KBM-7 (cell line): Measurements from ENCODE around the gene EFL1.

Experiments
- DNase-seq: peaks from one replicate; pipeline ENCODE4 v3.0.0-alpha.2; 2015
- in situ Hi-C: fragments of 300-500 bp; cut with MboI; formaldehyde crosslinking; loops from 2 replicates; pipeline ENCODE4 v1.14.3; 2020; ENCODE audit warnings: low sequenced_read_pairs, low pct_unique_long_range_greater_than_20kb, mixed read lengths

Gene EFL1

GRCh38 chr15:82133251-82133650 lies 129.3 kb downstream of the EFL1 start:
- in situ Hi-C loops, result no loop called here
- no peak for DNase-seq

GRCh38 chr15:82132742-82133141 lies 129.8 kb downstream of the EFL1 start:
- in situ Hi-C loops, result no loop called here
- DNase-seq, result no peak

GRCh38 chr15:82132096-82132495 lies 130.4 kb downstream of the EFL1 start:
- no peak for DNase-seq
- in situ Hi-C loops, result no loop called here

DNA sequence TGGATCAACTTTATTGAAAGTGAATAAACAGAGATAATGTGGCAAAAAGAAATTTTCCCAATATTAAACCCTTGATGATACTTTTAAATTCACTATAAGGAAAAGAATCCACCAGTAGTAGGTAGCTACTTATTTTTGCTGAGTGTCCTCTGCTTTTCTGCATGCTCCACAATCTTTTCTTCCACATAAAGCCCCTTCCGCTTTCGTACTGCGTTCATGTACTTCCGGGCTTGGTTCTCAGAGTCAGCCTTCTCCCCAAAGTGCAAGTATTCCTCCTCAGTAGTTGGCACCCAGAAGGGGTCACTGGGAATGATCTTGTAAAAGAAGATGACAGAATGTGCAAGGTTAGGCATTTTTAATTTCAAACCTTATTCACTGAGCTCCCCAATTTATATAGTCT lies 132.3 kb downstream of the EFL1 start:
- no peak for DNase-seq
- in situ Hi-C loops, result no loop called here

DNA sequence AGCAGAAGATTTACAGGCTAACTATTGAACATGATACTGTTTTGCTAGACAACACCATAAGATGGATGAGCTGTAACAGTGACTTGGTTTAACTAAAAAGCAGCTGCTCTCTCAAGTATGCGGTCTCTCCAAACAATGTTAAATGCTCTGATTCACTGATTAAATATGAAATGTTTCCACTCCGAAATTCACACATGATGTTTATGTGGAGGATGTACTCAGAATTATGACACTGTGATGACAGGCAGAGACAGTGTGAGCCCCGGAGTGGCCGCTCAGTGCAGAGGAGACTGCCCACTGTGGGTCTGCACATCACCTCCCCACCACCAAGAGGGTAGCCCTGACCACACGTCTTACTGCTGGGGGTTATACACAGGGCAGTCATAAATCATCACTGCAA lies 132.8 kb downstream of the EFL1 start:
- in situ Hi-C loops, result no loop called here
- DNase-seq, result no peak

GRCh38 chr15:82129149-82129692 lies 133.3 kb downstream of the EFL1 start:
- DNase-seq, result no peak
- in situ Hi-C loops, result no loop called here

GRCh38 chr15:82128401-82129148 lies 134.0 kb downstream of the EFL1 start:
- in situ Hi-C loops, result no loop called here
- peak; percentile 77 for DNase-seq

DNA sequence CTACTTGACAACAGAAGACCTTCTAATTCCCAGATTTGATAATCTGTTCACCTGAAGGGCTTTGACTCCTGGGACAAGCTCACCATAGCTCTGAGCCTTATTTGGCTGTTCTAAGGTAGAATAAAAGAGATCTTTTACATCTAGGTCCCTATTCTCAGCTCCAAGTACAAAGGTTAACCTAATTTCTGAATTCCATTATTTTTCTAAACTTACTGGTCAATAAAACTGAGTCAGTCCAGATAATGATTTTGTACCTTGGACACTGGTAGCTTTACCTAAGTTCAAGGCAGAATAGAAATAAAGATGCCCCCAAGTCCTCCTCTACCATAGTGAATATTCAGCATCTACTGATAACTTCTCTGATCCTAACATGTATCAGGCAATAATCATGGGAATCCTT lies 135.0 kb downstream of the EFL1 start:
- DNase-seq, result no peak
- in situ Hi-C loops, result no loop called here

DNA sequence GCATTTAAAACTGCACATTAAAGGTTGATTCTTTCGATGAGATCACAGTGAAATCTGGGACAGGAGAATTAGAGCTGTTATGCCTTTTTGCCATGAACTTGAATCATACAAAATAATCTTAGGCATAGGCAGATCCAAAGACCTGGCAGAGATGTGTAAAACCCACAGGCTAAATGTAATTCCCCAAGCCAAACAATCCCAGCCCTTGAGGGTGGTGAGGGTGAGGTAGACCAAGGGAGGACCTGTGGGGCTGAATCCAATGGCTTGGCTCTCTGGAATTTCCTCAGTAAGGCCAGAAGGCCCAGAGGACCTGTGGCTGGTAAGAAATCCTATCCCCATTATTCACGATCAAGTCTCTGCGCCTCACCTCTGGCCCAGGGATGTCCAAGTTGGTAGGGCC lies 136.2 kb downstream of the EFL1 start:
- no peak for DNase-seq
- in situ Hi-C loops, result no loop called here

DNA sequence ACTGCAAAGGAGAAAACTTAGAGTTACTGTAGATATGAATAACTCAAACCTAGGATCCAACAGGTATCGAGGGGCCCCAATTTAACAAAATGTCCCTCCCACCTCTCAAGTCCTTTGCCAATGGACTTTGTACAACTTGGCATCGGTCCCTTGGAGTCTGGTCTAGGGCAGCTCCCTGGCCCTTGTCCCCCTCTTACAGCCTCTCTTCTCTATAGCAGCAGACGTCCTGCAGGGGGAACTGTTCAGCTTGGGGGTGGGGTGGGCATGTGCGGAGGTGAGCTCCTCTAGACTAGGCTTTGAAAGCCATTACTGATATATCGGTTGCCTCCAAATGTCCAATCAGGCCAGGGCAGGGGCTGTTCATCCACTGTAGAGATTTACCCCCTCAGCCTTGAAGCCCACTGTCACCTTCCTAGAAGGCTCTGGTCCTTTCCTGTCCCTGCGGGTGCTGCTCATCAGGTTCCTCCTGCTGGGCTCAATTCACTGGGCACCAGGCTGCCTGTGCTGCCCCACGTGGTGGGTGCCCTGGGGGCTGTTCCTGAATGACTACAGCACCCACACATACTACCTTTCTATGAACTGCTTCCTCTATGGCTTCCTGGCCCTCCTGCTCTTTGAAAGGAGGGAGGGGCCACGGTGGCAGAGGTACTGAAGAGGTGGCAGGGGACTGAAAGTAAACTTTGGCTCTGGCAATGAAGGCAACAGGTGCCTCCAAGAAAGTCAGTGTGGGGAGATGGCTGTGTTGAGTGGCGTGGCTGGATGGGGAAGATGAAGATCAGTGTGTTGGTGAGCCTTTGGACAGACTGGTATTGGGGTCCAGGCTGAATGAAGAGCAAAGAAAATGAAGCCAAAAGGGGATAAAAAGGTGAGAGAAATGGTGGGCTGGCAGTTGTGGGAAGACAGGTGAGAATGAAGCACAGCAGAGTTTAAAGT lies 137.9 kb downstream of the EFL1 start:
- in situ Hi-C loops, result no loop called here
- no peak for DNase-seq

DNA sequence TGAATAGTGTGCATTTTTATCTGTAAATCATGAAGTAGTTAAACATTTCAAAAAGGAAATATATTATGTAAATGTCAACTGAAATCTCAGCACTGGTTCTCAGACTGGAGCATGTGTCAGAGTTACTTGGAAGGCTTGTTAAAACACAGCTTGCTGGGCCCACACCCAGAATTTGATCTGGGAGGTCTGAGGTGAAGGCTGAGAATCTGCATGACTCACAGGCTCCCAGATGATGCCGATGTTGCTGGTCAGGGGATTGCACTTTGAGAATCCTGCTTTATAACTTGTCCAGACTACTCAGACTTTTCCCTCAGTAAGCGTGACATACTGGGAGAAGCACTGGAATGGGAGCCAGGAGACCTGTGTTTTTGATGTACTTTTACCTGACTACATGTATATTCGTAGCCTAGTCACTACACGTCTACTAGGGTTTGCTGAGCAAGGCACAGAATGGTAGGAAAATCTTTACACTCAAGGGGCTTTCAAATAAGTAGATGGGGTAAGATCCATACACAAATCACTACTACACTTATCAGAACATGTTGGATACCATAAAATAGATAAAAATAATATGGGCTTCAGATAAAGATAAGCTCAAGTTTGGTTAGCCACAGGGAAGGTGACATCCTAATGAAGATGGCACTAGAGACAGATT lies 139.7 kb downstream of the EFL1 start:
- in situ Hi-C loops, result no loop called here
- DNase-seq, result no peak

DNA sequence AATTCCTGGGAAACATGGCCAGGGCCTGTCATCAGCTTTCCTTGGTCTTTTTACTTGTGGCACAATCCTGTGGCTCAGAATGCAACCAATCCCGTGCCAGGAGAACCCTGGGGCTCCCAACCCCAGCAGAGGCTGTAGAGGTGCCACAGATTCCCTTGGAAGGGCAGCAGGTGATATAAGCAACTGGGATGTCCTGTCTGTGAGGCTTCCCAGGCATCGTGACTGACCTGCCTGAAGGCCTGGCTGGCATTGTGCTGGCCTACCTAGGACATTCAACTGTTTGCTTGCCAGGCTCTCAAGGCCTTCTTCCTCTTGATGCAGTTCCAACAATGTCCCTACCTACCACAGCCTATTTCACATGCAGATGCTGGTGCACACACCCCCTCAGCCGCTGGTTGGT lies 144.5 kb downstream of the EFL1 start:
- no peak for DNase-seq
- in situ Hi-C loops, result no loop called here

DNA sequence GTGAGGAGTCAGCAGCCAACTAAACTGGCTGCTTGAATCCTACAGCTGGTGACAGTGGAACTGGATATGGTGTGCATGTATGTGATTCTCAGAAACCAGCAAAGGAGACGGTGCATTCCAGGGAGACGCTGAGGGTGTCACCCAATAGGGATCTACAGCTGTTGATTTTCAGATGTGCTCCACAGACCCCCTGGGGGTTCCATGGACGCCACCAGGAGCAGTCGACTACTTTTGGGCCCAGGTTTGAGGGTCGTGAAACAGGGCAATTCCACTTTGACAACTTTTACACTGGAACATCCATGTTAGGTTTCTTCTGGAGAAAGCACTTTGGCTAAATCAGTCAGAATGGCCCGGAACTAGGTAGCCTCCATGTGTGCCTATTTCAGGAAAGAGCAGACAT lies 145.2 kb downstream of the EFL1 start:
- no peak for DNase-seq
- in situ Hi-C loops, result no loop called here

DNA sequence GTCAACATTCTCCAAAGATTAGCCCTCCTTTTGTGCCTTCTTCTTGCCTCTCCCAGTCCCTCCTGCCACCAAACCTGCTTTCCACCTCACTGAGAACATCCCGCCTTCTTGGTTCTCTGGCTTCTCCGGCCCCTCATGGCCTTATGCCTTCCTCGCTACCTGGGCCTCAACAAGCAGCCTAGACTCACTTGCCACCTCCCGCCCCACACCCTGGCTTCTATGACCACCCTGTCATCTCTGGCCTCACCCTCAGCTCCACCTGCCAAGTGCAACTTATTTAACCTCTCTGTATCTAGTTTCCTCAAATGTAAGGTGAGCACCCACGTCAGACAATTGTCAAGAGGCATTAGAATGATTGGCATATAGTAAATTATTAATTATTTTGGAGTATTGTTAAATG lies 147.9 kb downstream of the EFL1 start:
- in situ Hi-C loops, result no loop called here
- no peak for DNase-seq

GRCh38 chr15:82113106-82113715 lies 149.3 kb downstream of the EFL1 start:
- in situ Hi-C loops, result no loop called here
- DNase-seq, result no peak

- no peak for DNase-seq
- in situ Hi-C loops, result no loop called here
These were observed 150.6 kb downstream of the EFL1 start for GRCh38 chr15:82111918-82112317.

DNA sequence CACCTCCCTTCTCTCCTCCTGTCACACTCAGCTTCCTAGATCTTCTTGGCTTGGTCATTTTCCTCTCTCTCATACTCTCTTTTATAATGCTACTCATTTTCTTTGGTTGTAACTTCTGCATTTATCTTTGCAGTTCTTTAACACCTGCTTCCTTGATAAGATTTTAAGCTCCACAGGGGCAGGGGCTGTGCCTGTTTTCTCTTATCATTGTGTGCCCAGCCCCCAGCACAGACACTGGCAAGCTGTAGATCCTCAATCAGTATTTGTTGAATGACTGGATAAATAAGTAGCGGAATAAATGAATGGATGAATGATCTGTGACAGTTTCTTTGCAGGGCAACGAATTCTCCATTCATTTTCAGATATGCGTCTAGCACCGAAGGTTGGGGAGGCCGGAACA lies 152.4 kb downstream of the EFL1 start:
- in situ Hi-C loops, result no loop called here
- DNase-seq, result peak; percentile 30

DNA sequence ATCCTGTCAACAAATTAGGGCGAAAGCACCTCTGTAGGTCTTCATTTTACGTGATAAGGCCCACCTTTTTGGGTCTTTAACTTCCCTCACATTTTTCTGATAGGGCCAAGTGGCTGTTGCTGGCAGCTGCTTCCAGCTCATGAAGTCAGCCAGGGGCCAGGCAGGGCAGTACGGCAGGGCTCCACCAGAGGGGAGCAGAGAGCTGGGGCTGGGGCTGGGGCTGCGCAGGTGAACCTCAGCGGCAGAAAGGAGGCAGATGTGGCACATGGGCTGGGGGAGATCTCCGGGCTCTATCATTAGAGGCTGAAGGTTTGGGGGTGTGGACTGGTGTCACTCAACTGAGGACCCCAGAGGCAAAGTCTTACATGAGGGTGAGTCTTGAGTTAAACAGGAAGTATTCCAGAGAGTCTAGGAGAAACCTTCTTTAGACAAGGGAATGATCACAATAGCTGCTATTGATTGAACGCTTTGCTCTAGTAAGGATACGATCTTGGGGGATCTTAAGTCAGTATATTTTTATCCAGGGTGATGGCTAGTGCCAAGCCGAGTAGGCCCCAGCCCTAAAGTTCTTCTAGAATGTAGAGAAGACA lies 153.9 kb downstream of the EFL1 start:
- peak; percentile 91 for DNase-seq
- in situ Hi-C loops, result loop anchor here (10.0 kb wide), 1 partner anchor 54 kb away; no protein-coding TSS in a partner anchor

DNA sequence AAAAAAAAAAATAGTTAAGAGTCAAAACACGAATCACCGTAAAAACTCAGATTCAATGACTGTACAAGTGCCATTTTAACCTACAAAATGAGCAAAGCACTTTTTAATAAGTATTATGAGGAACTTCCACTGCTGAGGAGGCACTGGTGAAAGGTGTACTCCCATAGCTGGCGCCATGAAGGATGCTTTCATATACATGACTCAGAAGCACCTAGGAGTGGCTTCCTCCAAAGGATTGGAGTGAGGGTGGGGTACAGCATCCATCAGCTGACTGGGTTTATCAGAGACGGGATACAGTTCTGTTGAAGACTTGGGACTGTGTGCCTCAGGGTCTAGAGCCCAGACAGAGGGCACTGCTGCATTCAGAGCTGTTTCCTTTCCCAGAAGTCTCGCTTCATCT lies 155.9 kb downstream of the EFL1 start:
- in situ Hi-C loops, result loop anchor here (10.0 kb wide), 1 partner anchor 52 kb away; no protein-coding TSS in a partner anchor
- no peak for DNase-seq
